HAP-1 (cell line): ENCODE measurements around the gene MYO19.

Experiments
- DNase-seq, 2 experiments: peaks; one replicate each; pipeline ENCODE4 v3.0.0-alpha.2; 2016 to 2020; ENCODE audit warnings: low spot score in 2 of 2
- H3K27me3 ChIP-seq: fragments of 250-450 bp; sonication (Bioruptor Pico); 2 replicates; pipeline ENCODE4 v1.5.1; 2020; ENCODE audit warnings: low read depth, mild to moderate bottlenecking, moderate library complexity
- H3K36me3 ChIP-seq: fragments of 250-450 bp; sonication (Bioruptor Pico); replicated peaks from 2 replicates; pipeline ENCODE4 v1.5.1; 2020; ENCODE audit warnings: mild to moderate bottlenecking
- H3K4me1 ChIP-seq: fragments of 250-450 bp; sonication (Bioruptor Pico); 2 replicates; pipeline ENCODE4 v1.5.1; 2020; ENCODE audit warnings: mild to moderate bottlenecking
- H3K4me3 ChIP-seq: fragments of 250-450 bp; sonication (Bioruptor Pico); 2 replicates; pipeline ENCODE4 v1.5.1; 2020; ENCODE audit warnings: mild to moderate bottlenecking, moderate library complexity
- H3K9me3 ChIP-seq: fragments of 250-450 bp; sonication (Bioruptor Pico); 2 replicates; pipeline ENCODE4 v1.5.1; 2020; ENCODE audit warnings: mild to moderate bottlenecking, moderate library complexity
- in situ Hi-C: fragments of 300-500 bp; cut with MboI; formaldehyde crosslinking; loops from 3 replicates; pipeline ENCODE4 v1.14.3; 2020; ENCODE audit warnings: low sequenced_read_pairs, inconsistent platforms, mixed read lengths

The MYO19 gene

GRCh38 chr17:36544307-36545076 is 9.8 kb upstream of the MYO19 start, which contains the start of gene GGNBP2:
GGNBP2 (plus strand) TSS chr17:36544919; CDS start chr17:36545725, 806 bp downstream.
- in situ Hi-C loops = no loop called here
- peak; percentile 80 to 96 for DNase-seq

DNA sequence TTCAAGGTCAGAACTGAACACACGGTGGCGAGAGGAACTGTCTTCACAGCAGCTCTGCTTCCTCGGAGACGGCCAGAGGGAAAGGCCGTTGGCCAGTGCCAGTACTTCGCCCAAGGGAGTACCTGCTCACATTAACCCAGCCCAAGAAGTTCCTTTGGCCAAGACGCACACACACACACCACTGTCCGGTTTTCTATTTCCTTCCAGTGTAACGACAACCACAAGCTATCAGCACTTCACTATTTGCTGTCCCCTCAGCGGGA is 9.3 kb upstream of the MYO19 start:
- Histone ChIP-seq H3K27me3 (no peaks in the 10 kb centered on the region), H3K4me3 (peak overlapping the region; percentile 98), H3K36me3 (peaks cover 19% of the 10 kb centered on the region), H3K4me1 (peaks cover 26% of the 10 kb centered on the region), H3K9me3 (no peaks in the 10 kb centered on the region)
- in situ Hi-C loops = no loop called here
- peak; percentile 49 to 60 for DNase-seq

More at GRCh38 chr17:36544307-36545076, 9.8 kb upstream of the MYO19 start, which contains the start of gene GGNBP2:
- H3K9me3 ChIP-seq = no peaks in the 10 kb centered on the region
- H3K4me3 ChIP-seq = peak within 1 kb of the TSS; percentile 98
- peaks cover 16% of the 10 kb centered on the region for H3K36me3 ChIP-seq
- peaks cover 26% of the 10 kb centered on the region for H3K4me1 ChIP-seq
- H3K27me3 ChIP-seq = no peaks in the 10 kb centered on the region

- H3K36me3 ChIP-seq = peaks cover 32% of the 10 kb centered on the region
- no peak overlapping the region for H3K4me3 ChIP-seq
- H3K27me3 ChIP-seq = no peaks in the 10 kb centered on the region
- no peaks in the 10 kb centered on the region for H3K9me3 ChIP-seq
- in situ Hi-C loops = no loop called here
- peaks cover 20% of the 10 kb centered on the region for H3K4me1 ChIP-seq
- DNase-seq = no peak
Measured at GRCh38 chr17:36542755-36543154, 8.1 kb upstream of the MYO19 start.

- Histone ChIP-seq H3K9me3 (0 out of 2 replicates have a peak, but pooled peaks cover 4% of the 10 kb centered on the region), H3K27me3 (no peaks in the 10 kb centered on the region), H3K36me3 (peaks cover 31% of the 10 kb centered on the region), H3K4me3 (no peak overlapping the region), H3K4me1 (peaks cover 12% of the 10 kb centered on the region; the same call in 1 of the 2 replicates)
- in situ Hi-C loops = no loop called here
- no peak for DNase-seq
Measured at GRCh38 chr17:36540696-36541095, 6.0 kb upstream of the MYO19 start.

- H3K36me3 ChIP-seq = peaks cover 59% of the 10 kb centered on the region
- H3K4me3 ChIP-seq = peak overlapping the region; percentile 61
- H3K9me3 ChIP-seq = 0 out of 2 replicates have a peak, but pooled peaks cover 4% of the 10 kb centered on the region
- no peaks in the 10 kb centered on the region for H3K27me3 ChIP-seq
- DNase-seq = no peak
- H3K4me1 ChIP-seq = peaks cover 12% of the 10 kb centered on the region
- in situ Hi-C loops = no loop called here
Measured at GRCh38 chr17:36535669-36536081, 1.0 kb upstream of the MYO19 start.

- H3K36me3 ChIP-seq = peaks cover 69% of the 10 kb centered on the region
- H3K9me3 ChIP-seq = 0 out of 2 replicates have a peak, but pooled peaks cover 4% of the 10 kb centered on the region
- no peaks in the 10 kb centered on the region for H3K27me3 ChIP-seq
- peak; percentile 62 to 87 for DNase-seq
- in situ Hi-C loops = no loop called here
- peaks cover 12% of the 10 kb centered on the region for H3K4me1 ChIP-seq
- H3K4me3 ChIP-seq = peak overlapping the region; percentile 61
Measured at GRCh38 chr17:36533935-36534839, 481 bp downstream of the MYO19 start.

DNA sequence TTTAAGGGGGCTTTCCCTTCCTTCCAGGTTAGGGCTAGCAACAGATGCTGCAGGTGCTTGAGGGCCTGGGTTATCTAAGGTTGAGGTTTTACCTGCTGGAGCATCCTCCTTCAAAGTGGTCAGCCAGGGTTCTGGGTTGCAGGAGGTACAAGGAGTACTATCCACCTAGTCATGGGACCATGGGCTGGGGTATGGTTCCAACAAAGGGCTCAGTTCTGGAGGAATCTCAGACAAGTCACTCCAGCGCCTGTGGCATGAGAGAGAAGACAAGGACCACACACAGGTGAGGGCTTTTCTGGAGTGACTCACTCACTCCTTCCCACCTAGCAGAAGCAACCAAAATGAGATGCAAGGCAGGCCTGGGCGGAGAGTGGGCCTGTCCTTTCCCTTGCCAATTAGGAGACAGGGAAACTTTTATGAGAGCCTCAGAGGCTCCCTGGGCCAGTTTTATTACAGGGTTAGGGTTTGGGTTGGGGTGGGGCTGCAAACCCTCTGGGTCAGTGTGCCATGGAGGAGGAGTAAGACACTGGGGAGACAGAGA is 2.2 kb downstream of the MYO19 start:
- Histone ChIP-seq H3K27me3 (no peaks in the 10 kb centered on the region), H3K4me1 (peaks cover 12% of the 10 kb centered on the region), H3K4me3 (no peak overlapping the region), H3K9me3 (0 out of 2 replicates have a peak, but pooled peaks cover 4% of the 10 kb centered on the region), H3K36me3 (peaks cover 68% of the 10 kb centered on the region)
- in situ Hi-C loops = no loop called here
- DNase-seq = no peak

GRCh38 chr17:36529121-36529520 is 5.5 kb downstream of the MYO19 start:
- no peaks in the 10 kb centered on the region for H3K27me3 ChIP-seq
- H3K4me1 ChIP-seq = peaks cover 7% of the 10 kb centered on the region; the same call in 1 of the 2 replicates
- DNase-seq = no peak
- no peak overlapping the region for H3K4me3 ChIP-seq
- in situ Hi-C loops = no loop called here
- no peaks in the 10 kb centered on the region for H3K9me3 ChIP-seq
- H3K36me3 ChIP-seq = peaks cover 89% of the 10 kb centered on the region

GRCh38 chr17:36527621-36528250 is 6.9 kb downstream of the MYO19 start:
- Histone ChIP-seq H3K27me3 (no peaks in the 10 kb centered on the region), H3K9me3 (no peaks in the 10 kb centered on the region), H3K36me3 (peaks cover 88% of the 10 kb centered on the region), H3K4me3 (no peak overlapping the region), H3K4me1 (no peaks in the 10 kb centered on the region; the same call in 1 of the 2 replicates)
- DNase-seq = no peak
- in situ Hi-C loops = no loop called here

- no peaks in the 10 kb centered on the region for H3K27me3 ChIP-seq
- H3K4me3 ChIP-seq = no peak overlapping the region
- H3K36me3 ChIP-seq = peaks cover 84% of the 10 kb centered on the region
- DNase-seq = no peak
- in situ Hi-C loops = no loop called here
- no peaks in the 10 kb centered on the region for H3K9me3 ChIP-seq
- H3K4me1 ChIP-seq = peaks cover 3% of the 10 kb centered on the region; the same call in 1 of the 2 replicates
Measured at GRCh38 chr17:36525888-36526287, 8.8 kb downstream of the MYO19 start.

- H3K9me3 ChIP-seq = no peaks in the 10 kb centered on the region
- DNase-seq = no peak
- peaks cover 4% of the 10 kb centered on the region; the same call in 1 of the 2 replicates for H3K4me1 ChIP-seq
- in situ Hi-C loops = no loop called here
- no peaks in the 10 kb centered on the region for H3K27me3 ChIP-seq
- no peak overlapping the region for H3K4me3 ChIP-seq
- H3K36me3 ChIP-seq = peaks cover 88% of the 10 kb centered on the region
Measured at GRCh38 chr17:36525113-36525512, 9.6 kb downstream of the MYO19 start.

DNA sequence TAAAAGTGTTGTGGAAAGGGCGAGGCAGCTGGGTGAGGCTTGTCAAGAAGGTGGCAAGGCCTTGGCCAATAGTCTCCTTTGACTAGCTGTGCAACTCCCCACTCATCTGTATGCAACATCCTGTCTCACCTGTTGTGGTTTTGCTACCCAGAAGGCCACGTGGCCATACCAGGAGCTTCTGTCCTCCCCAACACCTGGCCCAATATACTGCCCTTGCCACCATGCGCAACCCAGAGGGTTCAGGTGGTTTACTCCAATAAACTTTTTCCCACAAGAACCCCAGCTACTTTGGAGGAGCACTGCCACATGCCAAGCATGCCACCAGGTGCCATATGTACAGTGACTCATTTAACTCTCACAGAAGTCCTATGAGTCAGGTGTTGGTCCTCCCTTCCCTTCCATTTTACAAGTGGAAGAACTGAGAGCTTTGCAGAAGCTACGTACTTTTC is 10.2 kb downstream of the MYO19 start:
- no peak for DNase-seq
- Histone ChIP-seq H3K4me3 (no peak overlapping the region), H3K36me3 (peaks cover 88% of the 10 kb centered on the region), H3K27me3 (no peaks in the 10 kb centered on the region), H3K4me1 (peaks cover 4% of the 10 kb centered on the region; the same call in 1 of the 2 replicates), H3K9me3 (no peaks in the 10 kb centered on the region)
- in situ Hi-C loops = loop anchor here (25.0 kb wide), 1 partner anchor 687 kb away; no protein-coding TSS in a partner anchor

GRCh38 chr17:36523113-36523512 is 11.6 kb downstream of the MYO19 start:
- in situ Hi-C loops = loop anchor here (25.0 kb wide), 1 partner anchor 686 kb away; no protein-coding TSS in a partner anchor
- no peak for DNase-seq
- H3K4me1 ChIP-seq = peaks cover 4% of the 10 kb centered on the region; the same call in 1 of the 2 replicates
- no peaks in the 10 kb centered on the region for H3K9me3 ChIP-seq
- H3K27me3 ChIP-seq = no peaks in the 10 kb centered on the region
- H3K4me3 ChIP-seq = no peak overlapping the region
- H3K36me3 ChIP-seq = peaks cover 86% of the 10 kb centered on the region
